Small intestine (tissue), 16 donors: ENCODE measurements around the gene CD109. TPM values are rescaled to one million over a fixed set of nuclear protein-coding genes. Genes with fewer than 3 reads are reported as not detected.

Source experiments
- DNase-seq, 2 donors: peaks; one replicate each; pipeline versions ENCODE4 v3.0.0 to v3.0.0-alpha.2; 2013
- FAIRE-seq: peaks from 2 replicates; lab custom pipeline; 2012; peaks lifted over from hg19 to GRCh38; lab: Jason Lieb, UNC
- H3K27ac ChIP-seq, 3 donors: one replicate each; pipeline ENCODE4 v1.5.1; 2013; ENCODE audit warnings: low read length in 2 of 3, mild to moderate bottlenecking in 2 of 3, control low read depth in 1 of 3, inconsistent platforms in 1 of 3, low read depth in 1 of 3, moderate library complexity in 1 of 3
- H3K27me3 ChIP-seq, 3 donors: one replicate each; pipeline ENCODE4 v1.6.1; 2013; ENCODE audit warnings: low read length in 3 of 3, inconsistent platforms in 1 of 3; ENCODE audit not compliant: control insufficient read depth in 3 of 3, insufficient read depth in 3 of 3
- H3K36me3 ChIP-seq, 3 donors: one replicate each; pipeline ENCODE4 v1.6.1; 2013; ENCODE audit warnings: low read length in 3 of 3, inconsistent platforms in 1 of 3, low read depth in 1 of 3, mild to moderate bottlenecking in 1 of 3, moderate library complexity in 1 of 3; ENCODE audit not compliant: control insufficient read depth in 3 of 3, insufficient read depth in 2 of 3
- H3K4me1 ChIP-seq, 3 donors: one replicate each; pipeline ENCODE4 v1.6.1; 2013; ENCODE audit warnings: low read length in 2 of 3, inconsistent platforms in 1 of 3, low read depth in 1 of 3, mild to moderate bottlenecking in 1 of 3, moderate library complexity in 1 of 3; ENCODE audit not compliant: control insufficient read depth in 3 of 3, insufficient read depth in 2 of 3
- H3K4me3 ChIP-seq, 3 donors: one replicate each; pipeline ENCODE4 v1.5.1; 2013; ENCODE audit warnings: low read length in 3 of 3, control low read depth in 1 of 3, inconsistent platforms in 1 of 3, low read depth in 1 of 3, mild to moderate bottlenecking in 1 of 3, moderate library complexity in 1 of 3
- H3K9me3 ChIP-seq, 2 donors: one replicate each; pipeline ENCODE4 v1.6.1; 2013; ENCODE audit warnings: low read depth in 1 of 2, low read length in 1 of 2; ENCODE audit not compliant: control insufficient read depth in 2 of 2, insufficient read depth in 1 of 2
- WGBS, 3 donors: extraction: QIAGEN DNeasy Blood & Tissue Kit; methylation state at CpG; one replicate each; pipeline ENCODE4 v1.1.7; 2013; 5-methylcytosine and 5-hydroxymethylcytosine counted together
- long read RNA-seq, 10 donors: transcript quantifications; one replicate each; lab custom pipeline, GENCODE V29; 2026
- polyA plus RNA-seq, 4 donors: library from polyadenylated mRNA; stranded (reverse) in 3 of 4; unstranded in 1 of 4; fragments of 200-250 nt in 3 of 4; fragments of 120-200 nt in 1 of 4; gene quantifications; one replicate each; pipeline versions ENCODE4 v1.2.1 to v1.2.3, GENCODE V29; 2013
- donor health status: healthy with polysubstance abuse.
- donor health status: control.
- donor health status: control.
- donor health status: Bipolar disorder and iron deficiency.
- donor health status: healthy.

Gene CD109
- 1 to 10 TPM in 1 of 4 donors, under 1 TPM in 2, not detected in 1; under 0.01 to 3.3 (median 0.98) TPM for polyA plus RNA-seq
- long read RNA-seq, donor 1, full-length matches to known transcripts = 1 of 1 reads
- long read RNA-seq, donor 1, partial matches to known transcripts = 0 of 1 reads
- long read RNA-seq, donor 1, other reads (novel, unspliced or antisense) = 0 of 1 reads
- long read RNA-seq, donor 2 = 0 reads
- long read RNA-seq, donor 3 = 0 reads
- long read RNA-seq, donor 4 = 0 reads
- long read RNA-seq, donor 5 = 0 reads
- long read RNA-seq, donor 6 = 0 reads
- long read RNA-seq, donor 7 = 0 reads
- long read RNA-seq, donor 8 = 0 reads
- long read RNA-seq, donor 9 = 0 reads
- long read RNA-seq, donor 10, full-length matches to known transcripts = 2 of 7 reads
- long read RNA-seq, donor 10, partial matches to known transcripts = 5 of 7 reads
- long read RNA-seq, donor 10, other reads (novel, unspliced or antisense) = 0 of 7 reads

GRCh38 chr6:73695619-73696421, at the start of gene CD109:
Gene CD109, plus strand, starts transcription at chr6:73696203. Its CDS starts 13 bp downstream, at chr6:73696216.
- FAIRE-seq = no peak
- Histone ChIP-seq H3K4me3 (peak within 1 kb of the TSS in 2 of 3 donors; percentile 38 to 57), H3K4me1 (no peaks in the 10 kb centered on the region), H3K27ac (peak within 1 kb of the TSS in 2 of 3 donors; percentile 66 to 75), H3K9me3 (no peaks in the 10 kb centered on the region), H3K27me3 (peaks cover 0 to 18% (median 3%) of the 10 kb centered on the region in 3 donors), H3K36me3 (no peaks in the 10 kb centered on the region)
- 2 to 4% (median 2%) methylated on average over 58 to 61 of the region's 61 CpGs for WGBS, 3 donors
- DNase-seq = peak in 1 of 2 donors; percentile 48

GRCh38 chr6:73648166-73648565, 47.8 kb upstream of the CD109 start:
- DNase-seq = no peak
- Histone ChIP-seq H3K36me3 (peaks cover 0 to 11% (median 0%) of the 10 kb centered on the region in 3 donors), H3K4me3 (no peak overlapping the region), H3K4me1 (no peaks in the 10 kb centered on the region), H3K27ac (no peak overlapping the region), H3K9me3 (no peaks in the 10 kb centered on the region), H3K27me3 (no peaks in the 10 kb centered on the region)
- FAIRE-seq = no peak

GRCh38 chr6:73649783-73650182, 46.2 kb upstream of the CD109 start:
- Histone ChIP-seq H3K4me3 (no peak overlapping the region), H3K36me3 (peaks cover 0 to 11% (median 0%) of the 10 kb centered on the region in 3 donors), H3K4me1 (peaks cover 0 to 3% (median 0%) of the 10 kb centered on the region in 3 donors), H3K9me3 (no peaks in the 10 kb centered on the region), H3K27ac (no peak overlapping the region), H3K27me3 (no peaks in the 10 kb centered on the region)
- WGBS, 3 donors = 68 to 87% (median 71%) methylated on average over 4 of the region's 4 CpGs
- FAIRE-seq (no peak), DNase-seq (no peak)

GRCh38 chr6:73652637-73653570, 43.1 kb upstream of the CD109 start:
- Histone ChIP-seq H3K4me3 (peak overlapping the region; percentile 61 to 98 (median 96)), H3K4me1 (peaks cover 0 to 11% (median 0%) of the 10 kb centered on the region in 3 donors), H3K27me3 (no peaks in the 10 kb centered on the region), H3K36me3 (peaks cover 0 to 9% (median 0%) of the 10 kb centered on the region in 3 donors), H3K9me3 (no peaks in the 10 kb centered on the region), H3K27ac (peak overlapping the region; percentile 99 to 100 (median 99))
- DNase-seq (peak; percentile 77 to 81), FAIRE-seq (no peak)
- WGBS, 3 donors = 1% methylated on average over 26 to 32 of the region's 32 CpGs

GRCh38 chr6:73653571-73654424, 42.2 kb upstream of the CD109 start, which contains the start of gene SLC17A5:
Gene SLC17A5, minus strand, starts transcription at chr6:73653992. Its CDS starts 106 bp downstream, at chr6:73653886.
- peak within 1 kb of the TSS; percentile 61 to 98 (median 96) for H3K4me3 ChIP-seq
- 0% methylated on average over 71 to 90 of the region's 90 CpGs for WGBS, 3 donors
- peak; percentile 95 to 99 for DNase-seq
- no peak for FAIRE-seq
- H3K4me1 ChIP-seq = peaks cover 0 to 11% (median 0%) of the 10 kb centered on the region in 3 donors
- H3K27me3 ChIP-seq = no peaks in the 10 kb centered on the region
- no peaks in the 10 kb centered on the region for H3K9me3 ChIP-seq
- peaks cover 0 to 9% (median 0%) of the 10 kb centered on the region in 3 donors for H3K36me3 ChIP-seq
- H3K27ac ChIP-seq = peak within 1 kb of the TSS; percentile 99 to 100 (median 99)

- 63 to 90% (median 73%) methylated on average over 2 of the region's 2 CpGs for WGBS, 3 donors
Measured at GRCh38 chr6:73655341-73655917, 40.6 kb upstream of the CD109 start.

More at GRCh38 chr6:73655341-73655917, 40.6 kb upstream of the CD109 start:
- FAIRE-seq (no peak), DNase-seq (no peak)
- no peaks in the 10 kb centered on the region for H3K27me3 ChIP-seq
- no peaks in the 10 kb centered on the region for H3K9me3 ChIP-seq
- peak overlapping the region in 2 of 3 donors; percentile 61 to 98 for H3K4me3 ChIP-seq
- peaks cover 0 to 11% (median 0%) of the 10 kb centered on the region in 3 donors for H3K4me1 ChIP-seq
- peaks cover 0 to under 1% (median 0%) of the 10 kb centered on the region in 3 donors for H3K36me3 ChIP-seq
- peak overlapping the region in 2 of 3 donors; percentile 99 for H3K27ac ChIP-seq
